PC-9 (cell line): Measurements from ENCODE around the gene TTC39A. TPM values are rescaled to one million over a fixed set of nuclear protein-coding genes. Genes with fewer than 3 reads are reported as not detected.

Source experiments
- BruUV-seq: library from RNA; stranded (reverse); fragments of 400-500 nt; replicated peaks from 2 replicates; lab custom pipeline; 2021; lab: Mats Ljungman, UMichigan
- CTCF ChIA-PET: fragments of 300-600 bp; sonication (Branson Sonifier 250); formaldehyde crosslinking; loops from one replicate; lab custom pipeline; 2022; ENCODE audit warnings: antibody characterized with exemption; lab: Charles Lee
- POLR2A ChIA-PET: fragments of 300-600 bp; sonication (Branson Sonifier 250); formaldehyde crosslinking; loops from one replicate; lab custom pipeline; 2022; ENCODE audit warnings: antibody characterized with exemption; ENCODE audit not compliant: unreplicated experiment; lab: Charles Lee
- DNase-seq, 2 experiments: peaks; one replicate each; pipeline versions ENCODE4 v3.0.0 to v3.0.0-alpha.2; 2015 to 2022; ENCODE audit warnings: mixed read lengths in 1 of 2
- H2AFZ ChIP-seq: fragments of 200-600 bp; sonication (generic); 2 replicates; pipeline ENCODE4 v1.8.1; 2017; ENCODE audit warnings: antibody characterized with exemption
- H3F3A ChIP-seq: fragments of 200-600 bp; sonication (generic); 2 replicates; pipeline ENCODE4 v1.8.1; 2017; ENCODE audit warnings: antibody characterized with exemption, mild to moderate bottlenecking, low read depth; ENCODE audit not compliant: insufficient read depth
- H3K27ac ChIP-seq: fragments of 200-600 bp; sonication (generic); 2 replicates; pipeline ENCODE4 v1.6.1; 2016; ENCODE audit warnings: mixed run types
- H3K27me3 ChIP-seq: fragments of 200-600 bp; sonication (generic); 2 replicates; pipeline ENCODE4 v1.6.1; 2016; ENCODE audit warnings: low read depth, mixed run types; ENCODE audit not compliant: insufficient read depth
- H3K36me3 ChIP-seq: fragments of 200-600 bp; sonication (generic); 2 replicates; pipeline ENCODE4 v1.6.1; 2016; ENCODE audit warnings: low read depth, mixed run types
- H3K4me1 ChIP-seq: fragments of 200-600 bp; sonication (generic); replicated peaks from 2 replicates; pipeline ENCODE4 v1.6.1; 2016; ENCODE audit warnings: mixed run types; ENCODE audit not compliant: insufficient read depth
- H3K4me2 ChIP-seq: fragments of 200-600 bp; sonication (generic); 2 replicates; pipeline ENCODE4 v1.6.1; 2017; ENCODE audit warnings: mixed run types
- H3K4me3 ChIP-seq: fragments of 200-600 bp; sonication (generic); 2 replicates; pipeline ENCODE4 v1.6.1; 2016; ENCODE audit warnings: mixed run types
- H3K79me2 ChIP-seq: fragments of 200-600 bp; sonication (generic); 2 replicates; pipeline ENCODE4 v1.6.1; 2017; ENCODE audit warnings: low read depth, mixed run types
- H3K9me2 ChIP-seq: fragments of 200-600 bp; sonication (generic); 2 replicates; pipeline ENCODE4 v1.8.1; 2017; ENCODE audit warnings: mild to moderate bottlenecking; ENCODE audit not compliant: insufficient read depth
- H3K9me3 ChIP-seq: fragments of 200-600 bp; sonication (generic); 2 replicates; pipeline ENCODE4 v1.8.1; 2016; ENCODE audit warnings: low read depth; ENCODE audit not compliant: insufficient read depth
- H4K20me1 ChIP-seq: fragments of 200-600 bp; sonication (generic); 2 replicates; pipeline ENCODE4 v1.8.1; 2017; ENCODE audit not compliant: insufficient read depth
- EZH2 ChIP-seq: fragments of 200-600 bp; sonication (generic); IDR thresholded peaks from 2 replicates; pipeline ENCODE4 v1.8.0; 2017; ENCODE audit warnings: antibody characterized with exemption, low read depth
- intact Hi-C: fragments of 100-400 bp; cut with micrococcal nuclease; formaldehyde crosslinking; loops from one replicate; pipeline ENCODE4 v1.10.0; 2022; ENCODE audit not compliant: unreplicated experiment
- total RNA-seq: library from RNA; stranded (reverse); gene quantifications from 2 replicates; pipeline ENCODE4 v1.2.3, GENCODE V29; 2021
- TF ChIP-seq, protein P1 (sequence below): fragments of 200-600 bp; sonication (generic); conservative IDR thresholded peaks from 2 replicates; pipeline ENCODE4 v1.6.1; 2017; ENCODE audit warnings: mixed run types, antibody characterized with exemption, mild to moderate bottlenecking, moderate library complexity

TTC39A gene
- total RNA-seq, 1 experiment from 2014 or later: 7.3 TPM

DNA sequence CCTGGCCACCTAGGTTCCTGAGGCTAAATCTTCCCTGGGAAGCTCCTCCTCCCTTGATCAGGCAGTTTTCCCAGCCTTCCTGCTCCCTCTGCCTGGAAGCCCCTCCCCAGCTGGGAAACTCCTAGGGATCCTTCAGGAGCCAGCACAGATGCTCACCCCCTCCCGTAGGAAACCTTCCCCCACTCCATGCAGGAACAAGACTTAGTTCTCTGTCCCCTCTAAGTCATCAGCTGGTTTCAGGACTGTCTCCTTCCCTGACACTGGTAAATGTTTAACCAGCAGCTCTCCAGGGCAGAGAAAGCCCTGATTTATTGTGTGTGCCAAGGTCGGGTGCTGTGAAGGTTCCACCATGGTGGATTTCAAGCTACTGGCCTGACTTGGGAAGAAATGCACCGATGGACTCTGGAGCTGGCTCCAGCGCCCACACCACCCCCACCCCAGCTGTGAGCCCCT lies 25.0 kb downstream of the TTC39A start:
- Histone ChIP-seq H3K27me3 (no peaks in the 10 kb centered on the region), H3K4me2 (no peak overlapping the region), H3K36me3 (no peaks in the 10 kb centered on the region), H3K4me1 (no peaks in the 10 kb centered on the region), H3K4me3 (no peak overlapping the region), H3K9me2 (no peaks in the 10 kb centered on the region), H4K20me1 (no peaks in the 10 kb centered on the region), H3F3A (no peaks in the 10 kb centered on the region), H3K9me3 (no peaks in the 10 kb centered on the region), H2AFZ (no peak overlapping the region), H3K27ac (no peak overlapping the region), H3K79me2 (no peaks in the 10 kb centered on the region)
- no peak for DNase-seq
- ChIA-PET CTCF (no interaction called here), POLR2A (no interaction called here)
- intact Hi-C loops: no loop called here
- no TSS peak for BruUV-seq
- TF ChIP-seq EZH2: no peak
- TF ChIP-seq, protein P1, sequence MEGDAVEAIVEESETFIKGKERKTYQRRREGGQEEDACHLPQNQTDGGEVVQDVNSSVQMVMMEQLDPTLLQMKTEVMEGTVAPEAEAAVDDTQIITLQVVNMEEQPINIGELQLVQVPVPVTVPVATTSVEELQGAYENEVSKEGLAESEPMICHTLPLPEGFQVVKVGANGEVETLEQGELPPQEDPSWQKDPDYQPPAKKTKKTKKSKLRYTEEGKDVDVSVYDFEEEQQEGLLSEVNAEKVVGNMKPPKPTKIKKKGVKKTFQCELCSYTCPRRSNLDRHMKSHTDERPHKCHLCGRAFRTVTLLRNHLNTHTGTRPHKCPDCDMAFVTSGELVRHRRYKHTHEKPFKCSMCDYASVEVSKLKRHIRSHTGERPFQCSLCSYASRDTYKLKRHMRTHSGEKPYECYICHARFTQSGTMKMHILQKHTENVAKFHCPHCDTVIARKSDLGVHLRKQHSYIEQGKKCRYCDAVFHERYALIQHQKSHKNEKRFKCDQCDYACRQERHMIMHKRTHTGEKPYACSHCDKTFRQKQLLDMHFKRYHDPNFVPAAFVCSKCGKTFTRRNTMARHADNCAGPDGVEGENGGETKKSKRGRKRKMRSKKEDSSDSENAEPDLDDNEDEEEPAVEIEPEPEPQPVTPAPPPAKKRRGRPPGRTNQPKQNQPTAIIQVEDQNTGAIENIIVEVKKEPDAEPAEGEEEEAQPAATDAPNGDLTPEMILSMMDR: no peak

DNA sequence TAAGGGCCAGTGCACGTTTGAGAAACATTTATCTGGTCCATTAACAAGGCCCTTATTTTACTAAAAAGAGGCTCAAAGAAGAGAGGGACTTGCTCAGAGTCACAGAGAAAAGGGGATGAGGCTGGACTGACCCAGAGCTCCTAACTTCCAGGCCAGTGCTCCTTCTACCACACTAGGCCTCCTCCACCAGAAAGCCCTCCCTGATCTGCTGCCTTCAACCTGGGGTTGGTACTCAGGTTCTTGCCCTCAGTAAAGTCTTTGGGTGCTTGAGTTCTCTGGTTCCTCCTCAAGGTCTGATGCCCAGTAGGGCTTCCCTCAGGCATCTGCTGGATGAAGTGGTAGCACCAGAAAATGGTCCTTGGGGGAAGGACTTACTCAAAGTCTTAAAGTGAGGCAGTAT lies 26.0 kb downstream of the TTC39A start:
- Histone ChIP-seq H3K9me2 (no peaks in the 10 kb centered on the region), H3K27me3 (no peaks in the 10 kb centered on the region), H3F3A (no peaks in the 10 kb centered on the region), H3K36me3 (no peaks in the 10 kb centered on the region), H3K79me2 (no peaks in the 10 kb centered on the region), H4K20me1 (no peaks in the 10 kb centered on the region), H3K27ac (no peak overlapping the region), H3K4me1 (no peaks in the 10 kb centered on the region), H3K4me2 (no peak overlapping the region), H3K4me3 (no peak overlapping the region), H3K9me3 (no peaks in the 10 kb centered on the region), H2AFZ (no peak overlapping the region)
- intact Hi-C loops: no loop called here
- no TSS peak for BruUV-seq
- TF ChIP-seq, protein P1: no peak
- TF ChIP-seq EZH2: no peak
- ChIA-PET CTCF (no interaction called here), POLR2A (no interaction called here)
- no peak for DNase-seq

DNA sequence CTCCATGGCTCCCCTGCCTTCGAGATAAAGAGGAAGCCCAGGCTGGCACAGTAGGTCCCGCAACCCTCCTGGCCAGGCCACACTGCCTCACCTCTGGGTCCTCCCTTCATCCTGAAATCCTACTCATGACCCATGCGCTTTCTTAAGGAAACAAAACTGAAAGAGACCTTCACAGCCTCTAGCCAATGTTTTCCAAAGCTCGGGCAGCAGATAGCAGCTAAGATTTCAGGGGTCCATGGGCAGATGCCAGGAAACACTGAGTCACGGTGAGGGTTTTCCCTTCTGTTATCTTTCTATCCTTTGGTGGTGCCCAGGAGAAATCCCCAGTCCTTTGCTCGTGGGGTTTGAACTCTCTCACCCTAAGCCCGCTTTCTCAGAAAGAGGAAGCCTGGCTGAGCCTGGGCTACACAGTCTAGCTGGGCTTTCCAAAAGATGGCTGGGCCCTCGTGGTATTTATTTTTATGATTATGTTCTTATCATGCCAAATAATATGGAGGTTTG lies 26.6 kb downstream of the TTC39A start:
- no peaks in the 10 kb centered on the region for H3K27me3 ChIP-seq
- BruUV-seq: no TSS peak
- no peaks in the 10 kb centered on the region for H3K79me2 ChIP-seq
- intact Hi-C loops: no loop called here
- H3K36me3 ChIP-seq: no peaks in the 10 kb centered on the region
- H2AFZ ChIP-seq: no peak overlapping the region
- no peak overlapping the region for H3K27ac ChIP-seq
- no peaks in the 10 kb centered on the region for H4K20me1 ChIP-seq
- DNase-seq: no peak
- TF ChIP-seq, protein P1: no peak
- no peak for TF ChIP-seq EZH2
- ChIA-PET CTCF (no interaction called here), POLR2A (no interaction called here)
- no peak overlapping the region for H3K4me3 ChIP-seq
- H3K4me2 ChIP-seq: no peak overlapping the region
- H3K9me3 ChIP-seq: no peaks in the 10 kb centered on the region
- H3K9me2 ChIP-seq: no peaks in the 10 kb centered on the region
- H3F3A ChIP-seq: no peaks in the 10 kb centered on the region
- H3K4me1 ChIP-seq: no peaks in the 10 kb centered on the region
